ENCODE measurements around the gene GPX8.

GPX8 gene

DNA sequence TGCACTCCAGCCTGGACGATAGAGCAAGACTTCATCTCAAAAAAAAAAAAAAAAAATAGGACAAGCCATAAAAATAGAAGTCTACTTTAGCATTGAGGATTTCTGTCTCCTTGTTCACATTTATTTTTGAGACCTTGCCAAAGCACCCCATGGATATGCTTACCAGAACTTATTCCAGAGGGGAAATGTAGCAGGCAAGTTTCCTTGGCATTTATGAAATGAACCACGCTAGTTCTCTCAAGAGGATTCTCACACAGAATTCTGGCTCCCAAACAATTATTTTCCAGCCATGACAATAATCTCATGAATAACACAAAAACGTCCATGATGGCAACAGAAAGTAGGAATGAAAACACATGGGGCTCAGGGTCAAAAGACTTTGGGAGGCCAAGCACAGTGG lies 23.4 kb upstream of the GPX8 start:
- no peak for DNase-seq (ENCODE audit: low read depth)
- no peak overlapping the region for H3K4me3 ChIP-seq (ENCODE audit: low read depth, low read length)
- TF ChIP-seq, protein P1, sequence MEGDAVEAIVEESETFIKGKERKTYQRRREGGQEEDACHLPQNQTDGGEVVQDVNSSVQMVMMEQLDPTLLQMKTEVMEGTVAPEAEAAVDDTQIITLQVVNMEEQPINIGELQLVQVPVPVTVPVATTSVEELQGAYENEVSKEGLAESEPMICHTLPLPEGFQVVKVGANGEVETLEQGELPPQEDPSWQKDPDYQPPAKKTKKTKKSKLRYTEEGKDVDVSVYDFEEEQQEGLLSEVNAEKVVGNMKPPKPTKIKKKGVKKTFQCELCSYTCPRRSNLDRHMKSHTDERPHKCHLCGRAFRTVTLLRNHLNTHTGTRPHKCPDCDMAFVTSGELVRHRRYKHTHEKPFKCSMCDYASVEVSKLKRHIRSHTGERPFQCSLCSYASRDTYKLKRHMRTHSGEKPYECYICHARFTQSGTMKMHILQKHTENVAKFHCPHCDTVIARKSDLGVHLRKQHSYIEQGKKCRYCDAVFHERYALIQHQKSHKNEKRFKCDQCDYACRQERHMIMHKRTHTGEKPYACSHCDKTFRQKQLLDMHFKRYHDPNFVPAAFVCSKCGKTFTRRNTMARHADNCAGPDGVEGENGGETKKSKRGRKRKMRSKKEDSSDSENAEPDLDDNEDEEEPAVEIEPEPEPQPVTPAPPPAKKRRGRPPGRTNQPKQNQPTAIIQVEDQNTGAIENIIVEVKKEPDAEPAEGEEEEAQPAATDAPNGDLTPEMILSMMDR (IDR thresholded peaks at IDR 0.05; ENCODE audit: control insufficient read depth, extremely low read depth, insufficient read depth) = no peak

DNA sequence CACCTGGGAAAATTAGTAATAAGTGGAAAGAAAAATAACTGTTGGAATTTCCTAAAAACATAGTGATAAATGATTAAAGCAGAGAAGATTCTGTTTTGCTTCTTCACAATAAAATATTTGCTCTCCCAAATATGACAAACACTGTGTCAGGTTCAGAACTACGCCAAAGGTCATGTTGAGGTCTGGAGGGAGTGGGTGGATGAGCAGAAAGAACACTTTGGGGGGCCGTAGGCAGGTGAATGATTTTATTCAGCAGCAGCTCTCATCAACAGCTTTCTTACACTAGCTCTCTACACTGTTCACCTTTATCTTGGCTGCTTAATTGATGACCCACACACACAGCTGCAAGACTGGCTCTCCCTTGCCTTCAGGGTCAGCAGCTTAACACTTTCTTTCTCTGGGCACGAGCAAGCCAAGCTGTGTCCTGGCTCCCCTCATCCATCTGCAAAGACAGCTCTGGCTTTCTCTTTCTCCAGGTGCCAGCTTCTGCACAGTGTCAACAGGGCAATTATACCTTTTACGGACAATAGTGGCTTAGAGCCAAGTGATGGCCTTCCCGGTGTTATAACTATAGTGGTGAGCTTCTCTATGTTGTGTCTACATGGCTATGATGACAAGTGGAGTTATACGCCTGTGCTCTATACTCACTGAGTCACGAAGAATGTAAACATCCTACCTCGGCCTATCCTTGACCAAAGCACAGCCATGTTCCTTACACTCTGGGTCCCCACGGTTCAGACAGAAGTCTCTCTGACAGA lies 18.9 kb upstream of the GPX8 start:
- H3K4me3 ChIP-seq (ENCODE audit: low read depth, low read length) = no peak overlapping the region

DNA sequence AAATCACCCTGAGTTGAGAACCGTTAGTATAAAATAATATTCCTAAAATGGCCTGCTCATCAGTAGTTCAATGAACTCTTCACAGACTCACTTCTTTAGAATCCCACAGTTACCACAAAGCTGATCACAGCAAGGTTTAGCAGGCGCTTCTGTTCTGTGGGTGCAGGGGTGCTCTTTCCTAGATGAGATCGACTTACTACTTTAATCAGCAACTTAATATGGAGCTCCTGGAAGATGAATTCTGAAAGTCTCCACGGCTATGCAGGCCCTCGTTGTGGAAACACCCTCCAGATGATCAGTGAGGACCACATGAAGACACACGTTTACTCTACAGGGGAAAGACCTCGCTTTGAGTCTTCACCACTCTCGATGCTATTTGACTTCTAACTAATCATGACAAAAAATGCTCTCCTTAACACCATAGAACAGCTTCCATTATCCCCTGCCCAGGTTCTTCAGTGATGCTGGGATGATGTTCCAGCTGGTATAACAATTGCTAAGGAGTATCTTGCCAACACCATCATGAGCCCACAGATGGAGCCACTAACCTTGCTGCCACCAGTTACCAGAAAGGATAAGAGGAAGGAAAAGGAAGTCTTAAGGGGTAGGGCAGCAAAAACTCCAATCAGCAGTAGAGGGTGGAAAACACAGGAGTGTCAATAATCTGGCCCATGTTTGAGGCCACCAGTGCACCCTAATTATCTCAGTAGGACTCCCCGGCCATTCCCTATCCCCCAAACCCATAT lies 17.9 kb upstream of the GPX8 start:
- no peak overlapping the region for H3K4me3 ChIP-seq (ENCODE audit: low read depth, low read length)
- TF ChIP-seq, protein P1 (IDR thresholded peaks at IDR 0.05; ENCODE audit: control insufficient read depth, extremely low read depth, insufficient read depth) = no peak
- no peak for DNase-seq (ENCODE audit: low read depth)

More for the DNA sequence above, 18.9 kb upstream of the GPX8 start:
- DNase-seq (ENCODE audit: low read depth) = no peak
- TF ChIP-seq, protein P1 (IDR thresholded peaks at IDR 0.05; ENCODE audit: control insufficient read depth, extremely low read depth, insufficient read depth) = no peak

DNA sequence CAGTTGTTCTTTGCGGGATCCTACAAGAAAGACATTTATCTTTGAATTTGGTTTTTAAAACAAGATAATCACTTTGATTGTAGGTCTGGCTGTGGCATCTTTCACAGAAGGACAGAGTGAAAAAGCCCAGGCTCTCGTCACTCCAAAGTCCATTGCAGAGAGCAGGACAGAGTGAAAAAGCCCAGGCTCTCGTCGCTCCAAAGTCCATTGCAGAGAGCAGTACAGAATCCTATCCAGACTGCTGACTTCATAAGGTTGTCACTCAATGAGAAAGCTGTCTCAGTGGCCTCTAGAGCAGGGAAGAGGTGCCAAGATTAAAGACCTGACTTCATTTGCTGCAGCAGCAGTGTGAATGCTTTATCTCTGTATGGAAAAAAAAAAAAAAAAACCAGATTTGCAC lies 16.3 kb upstream of the GPX8 start:
- DNase-seq (ENCODE audit: low read depth) = no peak
- no peak overlapping the region for H3K4me3 ChIP-seq (ENCODE audit: low read depth, low read length)
- TF ChIP-seq, protein P1 (IDR thresholded peaks at IDR 0.05; ENCODE audit: control insufficient read depth, extremely low read depth, insufficient read depth) = no peak

DNA sequence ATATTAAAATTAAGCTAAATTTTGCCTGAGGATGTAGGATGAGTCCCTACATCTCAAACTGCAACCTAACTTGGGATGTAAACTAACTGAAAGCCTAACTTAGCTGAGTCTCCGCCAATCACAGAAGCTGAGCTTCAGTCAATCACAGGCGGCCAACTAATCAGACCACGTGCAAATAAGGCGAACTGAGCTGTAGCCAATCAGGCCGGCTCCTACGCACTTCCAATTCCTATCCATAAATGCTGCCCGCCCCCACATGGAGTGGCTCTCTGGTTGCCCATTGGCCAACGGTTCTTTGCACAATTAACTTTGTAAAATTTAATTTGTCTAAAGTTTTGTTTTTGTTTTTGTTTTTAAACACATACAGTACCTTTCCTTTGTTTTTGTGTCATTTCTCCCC lies 13.9 kb upstream of the GPX8 start:
- TF ChIP-seq, protein P1 (IDR thresholded peaks at IDR 0.05; ENCODE audit: control insufficient read depth, extremely low read depth, insufficient read depth) = no peak
- no peak for DNase-seq (ENCODE audit: low read depth)
- H3K4me3 ChIP-seq (ENCODE audit: low read depth, low read length) = no peak overlapping the region

DNA sequence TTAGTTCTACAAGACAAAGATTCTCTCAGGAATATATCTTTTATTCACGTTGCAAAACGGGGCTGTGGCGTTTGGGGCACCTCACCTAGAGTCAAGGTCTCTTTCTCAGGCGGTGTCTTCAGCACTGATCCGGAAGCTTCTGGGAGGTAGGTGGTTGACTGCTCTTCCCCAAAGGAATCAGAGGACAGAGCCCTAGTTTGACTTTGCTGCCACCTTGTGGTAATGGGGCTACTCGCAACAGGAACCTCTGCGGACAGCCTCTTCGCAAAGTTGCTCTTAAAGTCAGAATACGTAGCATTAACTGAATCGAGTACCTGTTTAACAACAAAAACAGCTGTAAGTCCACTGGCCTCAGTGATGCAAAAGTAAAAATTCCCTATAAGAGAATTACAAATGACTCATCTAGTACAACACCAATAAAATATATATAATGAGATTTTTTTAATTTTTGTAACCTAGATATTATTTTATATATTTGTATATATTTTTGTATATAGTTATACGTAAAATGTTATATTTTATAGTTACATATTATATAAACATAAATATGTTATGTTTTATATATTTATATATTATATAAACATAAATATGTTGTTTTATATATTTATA lies 13.3 kb upstream of the GPX8 start:
- H3K4me3 ChIP-seq (ENCODE audit: low read depth, low read length) = no peak overlapping the region
- TF ChIP-seq, protein P1 (IDR thresholded peaks at IDR 0.05; ENCODE audit: control insufficient read depth, extremely low read depth, insufficient read depth) = peak; percentile 98
- DNase-seq (ENCODE audit: low read depth) = peak; percentile 70
